Spleen (tissue), 11 donors: Measurements from ENCODE around the gene N4BP2L1. TPM values are rescaled to one million over a fixed set of nuclear protein-coding genes. Genes with fewer than 3 reads are reported as not detected.

Experiments
- DNase-seq: peaks from one replicate; pipeline ENCODE4 v3.0.0-alpha.2; 2020
- H3K27ac ChIP-seq, 8 donors: fragments of 200-600 bp; sonication (generic) in 7 of 8; 1 replicate in 4 of 8; 2 replicates in 4 of 8; pipeline versions ENCODE4 v1.5.0 to v1.8.0; 2016 to 2021; ENCODE audit warnings: inconsistent platforms in 4 of 8, mild to moderate bottlenecking in 4 of 8, moderate library complexity in 1 of 8
- H3K27me3 ChIP-seq, 7 donors: fragments of 200-600 bp; sonication (generic) in 6 of 7; replicated peaks in 1 of 7; 1 replicate in 4 of 7; 2 replicates in 3 of 7; pipeline versions ENCODE4 v1.5.0 to v1.8.0; 2016 to 2021; ENCODE audit warnings: inconsistent platforms in 3 of 7, mild to moderate bottlenecking in 1 of 7
- H3K36me3 ChIP-seq, 6 donors: fragments of 200-600 bp; sonication (generic) in 5 of 6; 1 replicate in 4 of 6; 2 replicates in 2 of 6; pipeline versions ENCODE4 v1.5.0 to v1.8.0; 2016 to 2021; ENCODE audit warnings: inconsistent platforms in 2 of 6
- H3K4me1 ChIP-seq, 6 donors: fragments of 200-600 bp; sonication (generic) in 5 of 6; 1 replicate in 3 of 6; 2 replicates in 3 of 6; pipeline versions ENCODE4 v1.5.0 to v1.8.0; 2016 to 2021; ENCODE audit warnings: inconsistent platforms in 3 of 6
- H3K4me3 ChIP-seq, 8 donors: fragments of 200-600 bp; sonication (generic) in 7 of 8; 1 replicate in 4 of 8; 2 replicates in 4 of 8; pipeline versions ENCODE4 v1.5.0 to v1.8.0; 2016 to 2021; ENCODE audit warnings: inconsistent platforms in 4 of 8, mild to moderate bottlenecking in 4 of 8, moderate library complexity in 2 of 8
- H3K9me3 ChIP-seq, 8 donors: fragments of 200-600 bp; sonication (generic) in 7 of 8; 1 replicate in 4 of 8; 2 replicates in 4 of 8; pipeline versions ENCODE4 v1.5.0 to v1.8.0; 2016 to 2021; ENCODE audit warnings: inconsistent platforms in 4 of 8
- CTCF ChIP-seq, 11 experiments: fragments of 200-600 bp in 7 of 11; fragments of 450-650 bp in 4 of 11; sonication (generic) in 4 of 11; IDR thresholded peaks in 8 of 11; conservative IDR thresholded peaks in 3 of 11; 1 replicate in 7 of 11; 2 replicates in 4 of 11; pipeline versions ENCODE4 v1.4.0 to v1.8.0; 2016 to 2021; ENCODE audit warnings: antibody characterized with exemption in 11 of 11, inconsistent platforms in 4 of 11, mild to moderate bottlenecking in 1 of 11
- POLR2A ChIP-seq, 3 donors: fragments of 450-650 bp; IDR thresholded peaks; one replicate each; pipeline ENCODE4 v1.5.1; 2017; ENCODE audit warnings: antibody characterized with exemption in 3 of 3, mild to moderate bottlenecking in 1 of 3
- POLR2AphosphoS5 ChIP-seq, 3 donors: sonication (generic); formaldehyde crosslinking; IDR thresholded peaks; one replicate each; pipeline ENCODE4 v1.5.1; 2017; ENCODE audit warnings: antibody characterized with exemption in 3 of 3
- WGBS, 5 donors: extraction: QIAGEN DNeasy Blood & Tissue Kit in 3 of 5; methylation state at CpG; one replicate each; pipeline versions ENCODE4 v1.1.5 to v1.1.7; 2013 to 2018; 5-methylcytosine and 5-hydroxymethylcytosine counted together
- intact Hi-C: fragments of 100-400 bp; cut with DNase I; formaldehyde crosslinking; loops from one replicate; pipeline ENCODE4 v1.15.0; 2023; ENCODE audit warnings: low total_unique reads
- polyA plus RNA-seq, 3 donors: library from polyadenylated mRNA; stranded (reverse); fragments of 200-250 nt; gene quantifications; one replicate each; pipeline ENCODE4 v1.2.1, GENCODE V29; 2013
- total RNA-seq, 7 donors: library from RNA; depleted of rRNA in 3 of 7; stranded (reverse); fragments of >200 nt in 3 of 7; fragmentation: NEBNext Ultra II Directional in 4 of 7; extraction: Animal tissue kit (Norgen Biotek cat#: 25700) in 4 of 7; gene quantifications; one replicate each; pipeline versions ENCODE4 v1.1.0 to v1.2.1, GENCODE V29; 2016 to 2021
- donor health status: healthy with polysubstance abuse.
- donor health status: DM: no; HTN: no; CAD: no; lungs with moderate emphysema.
- donor health status: DM: no; HTN: no; CAD: no.
- donor health status: Bipolar disorder and iron deficiency.
- donor health status: healthy.
- donor health status: DM: no; HTN: no; CAD: no.
- donor health status: DM: yes; HTN: yes; CAD: no.

N4BP2L1 gene
- total and polyA plus RNA-seq, 10 donors: 28.3 to 57.4 (median 39.9) TPM

GRCh38 chr13:32474999-32475792 lies 47.3 kb upstream of the N4BP2L1 start:
- Histone ChIP-seq H3K27me3 (no peaks in the 10 kb centered on the region), H3K4me1 (peaks cover 0 to 8% (median 0%) of the 10 kb centered on the region in 6 donors), H3K27ac (no peak overlapping the region), H3K9me3 (no peaks in the 10 kb centered on the region), H3K36me3 (peaks cover 0 to 45% (median 0%) of the 10 kb centered on the region in 6 donors), H3K4me3 (no peak overlapping the region)
- DNase-seq: no peak
- intact Hi-C loops: no loop called here
- 87 to 92% (median 88%) methylated on average over 10 of the region's 10 CpGs for WGBS, 5 donors
- no peak for TF ChIP-seq CTCF (IDR thresholded peaks at IDR 0.05 in 8 of 11, conservative IDR thresholded peaks at IDR 0.05 in 3 of 11)
- TF ChIP-seq POLR2A (IDR thresholded peaks at IDR 0.05): no peak
- TF ChIP-seq POLR2AphosphoS5 (IDR thresholded peaks at IDR 0.05): no peak

GRCh38 chr13:32473650-32474049 lies 45.7 kb upstream of the N4BP2L1 start:
- H3K4me3 ChIP-seq: no peak overlapping the region
- DNase-seq: no peak
- H3K4me1 ChIP-seq: peaks cover 0 to 8% (median 0%) of the 10 kb centered on the region in 6 donors
- H3K36me3 ChIP-seq: peaks cover 0 to 55% (median 0%) of the 10 kb centered on the region in 6 donors
- 84 to 100% (median 85%) methylated on average over 1 of the region's 1 CpG for WGBS, 5 donors
- H3K27ac ChIP-seq: no peak overlapping the region
- TF ChIP-seq POLR2A (IDR thresholded peaks at IDR 0.05) (no peak), CTCF (IDR thresholded peaks at IDR 0.05 in 8 of 11, conservative IDR thresholded peaks at IDR 0.05 in 3 of 11) (no peak)
- no peaks in the 10 kb centered on the region for H3K9me3 ChIP-seq
- no peaks in the 10 kb centered on the region for H3K27me3 ChIP-seq
- intact Hi-C loops: no loop called here

- no peak for DNase-seq
- Histone ChIP-seq H3K36me3 (peaks cover 0 to 41% (median 0%) of the 10 kb centered on the region in 6 donors), H3K27me3 (no peaks in the 10 kb centered on the region), H3K9me3 (no peaks in the 10 kb centered on the region), H3K4me3 (no peak overlapping the region), H3K4me1 (peaks cover 0 to 8% (median 0%) of the 10 kb centered on the region in 6 donors), H3K27ac (peak overlapping the region in 3 of 8 donors; percentile 16 to 48 (median 40))
- intact Hi-C loops: no loop called here
- 30 to 47% (median 40%) methylated on average over 3 of the region's 3 CpGs for WGBS, 5 donors
- TF ChIP-seq POLR2A (IDR thresholded peaks at IDR 0.05): no peak
- no peak for TF ChIP-seq POLR2AphosphoS5 (IDR thresholded peaks at IDR 0.05)
- no peak for TF ChIP-seq CTCF (IDR thresholded peaks at IDR 0.05 in 8 of 11, conservative IDR thresholded peaks at IDR 0.05 in 3 of 11)
Measured at GRCh38 chr13:32472194-32472621, 44.3 kb upstream of the N4BP2L1 start.

GRCh38 chr13:32471187-32471922 lies 43.4 kb upstream of the N4BP2L1 start:
- Histone ChIP-seq H3K27ac (peak overlapping the region in 4 of 8 donors; percentile 16 to 48 (median 29)), H3K9me3 (no peaks in the 10 kb centered on the region), H3K4me3 (no peak overlapping the region), H3K27me3 (no peaks in the 10 kb centered on the region), H3K36me3 (peaks cover 0 to 35% (median 0%) of the 10 kb centered on the region in 6 donors), H3K4me1 (peaks cover 0 to 8% (median 0%) of the 10 kb centered on the region in 6 donors)
- DNase-seq: no peak
- TF ChIP-seq POLR2A (IDR thresholded peaks at IDR 0.05) (no peak), POLR2AphosphoS5 (IDR thresholded peaks at IDR 0.05) (no peak)
- 67 to 85% (median 81%) methylated on average over 12 of the region's 12 CpGs for WGBS, 5 donors
- intact Hi-C loops: no loop called here
